GOT3 (cell line): ENCODE results near the gene PCBP3.
"Not testable (repeated sequence)": the region's sequence is repeated elsewhere in the genome, so short reads cannot be mapped to it uniquely, and the experiment has no call there.

Source experiments
- DNase-seq: peaks from one replicate; lab custom pipeline; 2025; ENCODE audit warnings: mixed read lengths; lab: John Stamatoyannopoulos, UW

PCBP3 gene

GRCh38 chr21:45965084-45965809 is 321.7 kb downstream of the PCBP3 start:
- DNase-seq = no peak

GRCh38 chr21:45966791-45967394 is 323.4 kb downstream of the PCBP3 start:
- DNase-seq = no peak

- no peak for DNase-seq
These were observed 326.6 kb downstream of the PCBP3 start for GRCh38 chr21:45969921-45970673.

DNA sequence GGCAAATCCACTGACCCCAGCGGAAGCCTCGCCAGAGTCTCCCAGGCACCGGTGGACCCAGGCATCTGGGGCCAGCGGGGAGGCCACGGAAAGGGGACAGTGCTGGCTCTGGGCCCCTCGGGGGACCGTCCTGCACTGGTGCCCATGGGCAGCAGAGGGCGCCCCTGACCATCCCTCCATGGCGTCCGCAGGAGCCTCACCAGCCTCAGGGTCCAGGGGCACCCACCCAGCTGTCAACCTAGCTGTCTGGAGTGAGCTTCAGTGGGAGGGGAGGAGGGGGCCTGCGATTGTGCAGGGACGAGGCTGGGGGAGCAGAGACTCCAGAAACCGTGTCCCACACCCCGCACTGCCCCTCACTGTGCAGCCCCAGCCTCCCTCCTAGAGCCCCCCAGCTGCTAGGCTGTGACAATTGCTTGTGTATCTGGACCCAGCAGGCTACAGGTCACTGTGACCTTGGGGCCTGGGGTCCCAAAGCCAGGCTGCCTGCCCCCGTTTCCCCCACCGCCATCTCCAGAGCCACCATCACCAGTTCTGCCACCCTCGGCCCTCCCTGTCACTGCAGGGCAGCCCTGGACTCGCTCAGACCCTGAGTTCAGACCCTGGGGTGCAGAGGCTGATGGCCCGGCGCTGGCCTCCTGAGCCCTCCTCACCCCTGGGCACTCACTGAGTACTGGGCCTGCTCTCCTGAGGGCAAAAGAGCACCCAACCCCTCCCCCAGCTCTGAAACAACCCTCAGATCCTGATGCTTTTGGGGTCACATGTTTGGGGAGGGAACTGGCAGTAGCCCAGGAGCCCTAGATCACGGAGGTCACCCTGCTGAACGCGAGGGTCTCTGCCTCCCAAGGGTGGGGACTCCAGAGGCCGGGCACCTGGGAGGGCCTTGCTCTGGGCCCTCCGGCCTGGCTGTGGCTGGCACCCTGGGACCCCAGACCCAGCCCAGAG is 327.4 kb downstream of the PCBP3 start:
- DNase-seq = no peak

DNA sequence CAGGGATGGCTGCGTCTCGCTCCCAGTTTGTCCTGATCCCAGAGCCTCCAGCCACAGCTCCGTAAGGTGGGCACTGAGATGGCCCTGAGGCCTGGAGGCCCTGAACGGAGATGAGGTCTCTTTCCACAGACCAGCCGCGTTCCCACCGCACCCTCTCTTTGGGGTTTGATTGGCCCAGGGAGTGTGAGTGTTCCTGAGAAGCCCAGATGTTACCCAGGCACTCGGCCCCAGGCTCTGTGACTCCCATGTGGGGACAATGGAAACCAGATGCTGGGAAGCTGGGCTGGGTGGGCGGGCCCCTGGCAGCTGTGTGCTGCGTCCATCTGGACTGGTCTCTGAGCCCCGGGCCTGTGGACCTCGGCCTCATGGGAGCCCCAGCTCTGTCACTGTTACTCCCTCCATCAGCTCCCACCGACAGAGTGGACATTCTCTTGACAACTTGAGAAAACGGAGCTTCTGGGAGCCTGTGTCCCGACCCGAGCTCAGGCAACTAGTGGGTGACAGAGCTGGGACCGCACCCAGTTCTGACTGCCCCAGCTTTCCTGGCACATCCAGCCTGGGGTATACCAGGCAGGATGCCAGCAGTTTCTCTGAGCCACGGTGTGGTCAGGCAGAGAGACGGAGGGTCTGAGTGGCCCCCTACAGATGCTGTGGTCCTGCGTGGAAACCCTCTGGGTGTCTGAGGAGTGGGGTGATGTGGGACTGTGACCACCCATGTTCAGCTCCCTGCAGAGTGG is 328.3 kb downstream of the PCBP3 start:
- no peak for DNase-seq

GRCh38 chr21:45972353-45972715 is 328.8 kb downstream of the PCBP3 start:
- no peak for DNase-seq

- DNase-seq = no peak
These were observed 329.4 kb downstream of the PCBP3 start for GRCh38 chr21:45972716-45973474.

DNA sequence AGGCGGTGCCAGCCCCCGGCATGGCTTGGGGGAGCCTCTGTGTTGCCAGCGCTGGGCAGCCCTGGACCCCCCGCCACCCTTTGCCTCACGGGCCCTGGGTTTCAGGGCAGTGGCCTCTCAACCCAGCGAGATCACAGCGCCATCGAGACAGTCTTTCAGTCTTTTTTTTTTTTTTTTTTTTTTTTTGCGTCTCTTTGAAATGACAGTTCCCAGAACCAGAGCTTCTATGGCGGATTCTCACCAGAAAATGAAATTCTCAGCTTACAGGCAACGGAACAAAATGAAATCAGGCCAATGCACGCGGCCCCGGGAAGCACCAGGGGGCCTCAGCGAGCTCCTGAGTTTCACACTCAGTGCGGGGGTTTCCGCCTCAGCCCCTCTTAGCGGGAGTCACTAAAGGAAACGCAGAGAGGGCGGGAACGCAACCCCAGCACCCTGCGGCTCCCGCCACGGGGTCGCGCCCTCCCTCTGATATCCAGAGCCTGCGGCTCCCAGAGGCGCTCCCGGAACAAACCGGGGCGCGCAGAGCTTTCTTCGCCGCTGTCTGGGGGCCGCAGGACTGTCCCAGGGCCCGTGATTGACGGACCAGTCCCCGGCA is 330.0 kb downstream of the PCBP3 start:
- peak; percentile 47 for DNase-seq

DNA sequence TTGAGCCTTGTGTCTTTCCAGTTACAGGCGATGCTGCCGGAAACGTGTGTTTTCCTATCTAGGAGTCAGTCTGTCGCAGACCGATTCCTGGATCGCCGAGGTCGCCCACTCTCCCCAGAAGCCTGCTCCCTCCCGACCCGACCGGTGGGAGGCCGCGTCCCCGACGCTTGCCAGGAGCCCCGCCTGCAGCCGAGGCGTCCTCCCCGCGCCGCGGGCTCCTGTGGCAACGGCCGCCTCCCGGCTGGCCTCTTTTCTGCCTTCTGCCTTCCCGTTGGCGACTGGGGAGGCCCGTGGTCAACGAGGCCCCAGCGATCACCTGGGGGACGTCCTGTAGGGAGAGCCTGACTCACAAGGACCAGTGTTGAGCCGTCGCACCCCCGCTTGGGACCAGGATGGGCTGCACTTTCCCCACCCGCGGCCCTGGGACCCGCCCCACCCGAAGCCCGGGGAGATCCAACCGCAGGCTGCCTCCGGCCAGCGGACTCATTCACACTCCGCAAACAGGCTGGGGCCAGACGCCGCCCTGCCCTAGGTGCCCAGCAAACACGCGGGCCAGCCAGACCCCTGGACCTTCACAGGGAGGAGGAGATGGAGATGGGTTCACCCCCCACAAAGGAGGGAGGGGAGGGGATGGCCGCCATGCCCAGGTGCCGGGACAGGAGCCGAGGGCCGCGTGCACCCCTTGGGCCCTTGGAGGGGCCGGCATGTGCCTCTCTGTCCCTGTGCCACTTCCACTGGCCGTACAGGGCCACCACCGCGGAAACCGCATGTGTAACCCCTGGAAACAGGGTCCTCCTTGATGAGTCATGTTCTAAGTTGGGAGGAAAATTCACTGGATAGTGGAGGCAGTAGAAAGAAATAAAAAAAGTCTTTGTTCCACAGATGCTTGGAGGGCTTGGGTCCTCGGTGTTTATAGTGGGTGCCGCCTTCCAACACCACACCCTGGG is 330.8 kb downstream of the PCBP3 start:
- DNase-seq = no peak

- DNase-seq = no peak
These were observed 331.6 kb downstream of the PCBP3 start for GRCh38 chr21:45975020-45975666.

GRCh38 chr21:45975667-45976409 is 332.3 kb downstream of the PCBP3 start:
- DNase-seq = not testable (repeated sequence)

- no peak for DNase-seq
These were observed 333.3 kb downstream of the PCBP3 start for GRCh38 chr21:45976701-45977311.

GRCh38 chr21:45977396-45977795 is 333.9 kb downstream of the PCBP3 start:
- DNase-seq = no peak

DNA sequence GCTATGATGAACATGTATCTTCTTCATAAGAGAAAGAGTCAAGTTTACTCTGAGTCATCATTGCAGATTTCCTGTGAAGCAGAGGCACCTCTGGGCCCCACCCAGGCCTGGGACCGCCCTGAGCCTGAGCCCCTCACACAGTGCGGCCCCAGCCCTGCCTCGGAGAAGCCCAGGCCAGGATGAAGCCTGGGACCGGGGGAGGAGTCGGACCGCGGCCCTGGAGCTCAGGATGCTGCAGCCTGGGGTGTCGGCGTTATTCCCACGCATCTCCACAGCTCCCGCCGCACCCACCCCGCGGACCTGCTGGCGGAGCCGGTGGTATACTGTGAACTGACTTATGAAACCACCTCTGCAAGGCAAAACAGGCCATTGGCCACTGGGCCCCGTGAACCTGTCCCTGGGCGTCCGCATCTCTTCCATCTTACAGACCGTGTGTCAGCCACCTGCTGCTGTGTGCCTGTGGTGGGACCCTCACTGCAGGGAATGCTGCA is 335.7 kb downstream of the PCBP3 start:
- no peak for DNase-seq

DNA sequence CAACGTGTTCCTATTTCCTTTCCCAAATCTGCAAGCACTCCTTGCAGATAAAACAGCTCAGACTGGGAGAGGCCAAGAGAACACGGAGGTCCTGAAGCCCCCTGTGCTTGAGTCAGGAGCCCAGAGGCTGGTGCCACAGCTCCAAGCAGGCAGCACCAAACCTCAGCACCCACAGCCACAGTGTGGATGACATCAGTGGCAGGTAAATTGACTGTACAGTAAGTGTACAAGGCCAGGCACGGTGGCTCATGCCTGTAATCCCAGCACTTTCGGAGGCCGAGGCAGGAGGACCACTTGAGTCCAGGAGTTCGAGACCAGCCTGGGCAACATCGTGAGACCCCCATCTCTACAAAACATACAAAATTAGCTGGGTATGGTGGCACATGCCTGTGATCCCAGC is 336.1 kb downstream of the PCBP3 start:
- no peak for DNase-seq

GRCh38 chr21:45980271-45980670 is 336.7 kb downstream of the PCBP3 start:
- DNase-seq = no peak

DNA sequence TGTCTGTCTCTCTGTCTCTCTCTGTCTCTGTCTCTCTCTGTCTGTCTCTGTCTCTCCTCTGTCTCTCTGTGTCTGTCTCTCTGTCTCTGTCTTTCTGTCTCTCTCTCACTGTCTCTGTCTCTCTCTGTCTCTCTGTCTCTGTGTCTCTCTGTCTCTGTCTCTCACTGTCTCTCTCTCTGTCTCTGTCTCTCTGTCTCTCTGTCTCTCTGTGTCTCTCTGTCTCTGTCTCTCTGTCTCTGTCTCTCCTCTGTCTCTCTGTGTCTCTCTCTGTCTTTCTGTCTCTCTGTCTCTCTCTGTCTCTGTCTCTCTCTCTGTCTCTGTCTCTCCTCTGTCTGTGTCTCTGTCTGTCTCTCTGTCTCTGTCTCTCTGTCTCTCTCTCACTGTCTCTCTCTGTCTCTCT is 337.2 kb downstream of the PCBP3 start:
- no peak for DNase-seq
